HG02763 (cell line): ENCODE results near the gene DNAAF2.
"Not testable (repeated sequence)": the region's sequence is repeated elsewhere in the genome, so short reads cannot be mapped to it uniquely, and the experiment has no call there.

ENCODE experiments used
- ATAC-seq: cut with Tn5 transposase; IDR thresholded peaks from one replicate; pipeline ENCODE4 v1.9.1; 2021; ENCODE audit warnings: mild to moderate bottlenecking, moderate library complexity; ENCODE audit not compliant: unreplicated experiment

Gene DNAAF2

DNA sequence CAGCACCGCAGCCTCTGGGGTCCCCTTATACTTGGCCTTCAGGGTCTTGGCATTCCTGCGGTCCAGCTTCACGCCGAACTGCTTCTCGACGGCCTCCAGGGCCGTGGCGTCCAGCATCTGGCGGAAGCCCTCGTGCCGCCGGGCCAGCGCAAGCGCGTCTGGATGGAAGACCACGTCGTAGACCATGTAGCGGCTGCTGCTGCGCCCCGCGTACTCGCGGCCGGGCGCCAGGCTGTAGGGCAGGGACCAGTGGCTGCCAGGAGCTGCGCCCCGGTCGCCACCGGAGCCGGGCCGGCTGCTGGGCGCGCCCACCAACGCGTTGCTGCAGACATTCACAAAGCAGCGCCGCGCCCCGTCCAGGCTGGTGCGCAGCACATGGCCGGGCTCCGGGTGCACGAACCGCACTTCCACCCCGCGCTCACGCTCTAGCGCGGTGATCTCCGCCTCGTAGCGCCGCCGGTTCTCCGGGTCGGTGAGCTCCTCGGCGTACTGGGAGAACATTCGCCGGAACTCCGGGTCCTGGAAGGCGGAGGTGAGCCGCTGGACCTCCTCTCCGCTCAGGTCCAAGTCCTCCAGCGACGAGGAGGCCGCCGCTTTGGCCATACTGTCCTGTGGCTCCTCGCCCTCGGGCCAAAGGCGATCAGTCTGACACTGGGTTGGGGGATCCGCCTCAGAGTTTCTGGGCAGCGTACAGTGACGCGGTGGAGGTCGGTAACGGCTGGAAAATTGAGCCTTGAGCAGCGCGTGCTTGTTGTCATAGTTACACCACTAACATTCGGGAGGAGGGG is at the start of gene DNAAF2:
Gene DNAAF2, minus strand, starts transcription at position 698 of the 788 bp plus-strand sequence. Its CDS starts 95 bp downstream, at position 603.
- peak; percentile 22 for ATAC-seq

DNA sequence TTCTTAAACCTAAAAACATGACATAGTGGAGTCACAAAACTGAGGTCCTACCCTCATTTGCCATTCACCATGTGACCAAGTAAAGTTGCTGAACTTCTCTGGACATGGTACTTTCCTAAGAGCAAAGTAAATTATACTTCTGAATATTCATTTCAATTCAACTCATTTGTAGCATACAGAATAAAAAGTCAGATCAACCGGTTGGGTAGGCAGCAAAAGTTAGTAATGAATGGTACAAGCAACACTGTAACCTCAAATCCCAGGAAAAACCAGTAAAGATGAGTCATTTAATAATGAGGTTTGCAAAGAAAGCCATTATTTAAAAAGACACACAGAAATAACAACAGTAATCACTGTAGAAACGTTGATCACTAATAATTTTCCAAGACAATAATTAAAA is 44.2 kb upstream of the DNAAF2 start:
- ATAC-seq: no peak

DNA sequence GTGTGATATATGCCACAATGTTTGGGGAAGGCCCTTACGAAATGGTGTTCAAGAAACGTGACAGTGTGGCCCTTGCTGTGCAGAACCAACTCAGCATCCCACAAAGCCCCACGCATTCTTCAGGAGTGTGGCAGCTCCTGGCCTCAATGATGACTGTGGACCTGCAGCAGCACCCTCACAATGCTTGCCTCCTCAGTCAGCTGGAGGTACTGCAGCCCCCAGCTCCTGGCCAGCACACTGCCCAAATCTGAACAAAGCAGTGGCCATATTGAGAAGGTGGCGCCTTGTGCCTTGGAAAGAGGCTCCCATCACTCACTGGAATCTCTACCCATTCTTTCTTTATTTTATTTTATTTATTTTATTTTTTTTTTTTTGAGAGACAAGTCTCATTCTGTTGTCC is 42.6 kb upstream of the DNAAF2 start:
- no peak for ATAC-seq

DNA sequence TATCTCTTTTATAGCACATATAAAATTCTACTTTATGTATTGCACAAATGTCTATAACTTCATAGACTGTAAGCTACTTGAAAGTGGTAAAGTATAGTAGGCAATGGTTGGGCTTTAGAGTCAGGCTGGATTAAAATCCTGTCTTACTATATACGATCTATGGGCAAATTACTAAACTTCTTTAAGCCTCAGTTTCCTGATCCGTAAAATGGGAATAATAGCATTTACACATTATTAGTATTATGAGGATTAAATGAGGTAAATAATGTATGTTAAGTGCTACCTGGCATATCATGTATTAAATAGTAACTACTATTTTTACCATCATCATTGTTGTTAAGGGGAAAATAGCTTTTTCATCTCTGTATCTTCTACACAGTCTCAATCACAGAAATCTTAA is 38.5 kb upstream of the DNAAF2 start:
- no peak for ATAC-seq

- no peak for ATAC-seq
Observed at GRCh38 chr14:49670475-49670874, 35.4 kb upstream of the DNAAF2 start.

DNA sequence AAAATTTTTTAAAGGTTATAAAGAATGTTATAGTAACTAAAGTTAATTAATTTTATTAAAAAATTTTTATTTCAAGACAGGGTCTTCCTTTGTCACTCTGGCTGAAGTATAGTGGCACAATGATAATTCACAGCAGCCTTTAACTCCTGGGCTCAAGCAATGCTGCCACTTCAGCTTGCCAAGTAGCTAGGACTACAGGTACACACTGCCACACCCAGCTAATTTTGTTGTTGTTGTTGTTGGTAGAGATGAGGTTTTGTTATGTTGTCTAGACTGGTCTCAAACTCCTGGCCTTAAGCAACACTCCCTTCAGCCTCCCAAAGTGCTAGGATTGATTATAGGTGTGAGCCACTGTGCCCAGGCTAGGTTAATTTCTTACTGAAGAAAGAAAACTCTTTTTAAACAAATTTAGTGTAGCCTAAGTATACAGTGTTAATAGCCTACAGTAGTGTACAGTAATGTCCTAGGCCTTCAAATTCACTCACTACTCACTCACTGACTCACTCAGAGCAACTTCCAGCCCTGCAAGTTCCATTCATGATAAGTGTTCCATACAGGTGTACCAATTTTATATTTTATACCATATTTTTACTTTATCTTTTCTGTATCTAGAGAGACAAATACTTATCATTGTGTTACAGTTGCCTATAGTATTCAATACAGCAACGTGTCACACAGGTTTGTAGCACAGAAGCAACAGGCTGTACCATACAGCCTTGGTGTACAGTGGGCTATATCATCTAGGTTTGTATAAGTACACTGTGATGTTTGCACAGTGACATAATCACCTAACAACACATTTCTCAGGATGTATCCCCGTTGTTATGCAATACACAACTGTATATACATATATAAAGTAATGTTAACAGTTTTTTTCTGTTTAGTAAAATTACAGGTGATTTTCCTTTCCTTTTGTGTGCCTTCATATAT is 24.7 kb upstream of the DNAAF2 start:
- ATAC-seq: no peak

GRCh38 chr14:49657500-49657899 is 22.5 kb upstream of the DNAAF2 start:
- ATAC-seq: not testable (repeated sequence)

DNA sequence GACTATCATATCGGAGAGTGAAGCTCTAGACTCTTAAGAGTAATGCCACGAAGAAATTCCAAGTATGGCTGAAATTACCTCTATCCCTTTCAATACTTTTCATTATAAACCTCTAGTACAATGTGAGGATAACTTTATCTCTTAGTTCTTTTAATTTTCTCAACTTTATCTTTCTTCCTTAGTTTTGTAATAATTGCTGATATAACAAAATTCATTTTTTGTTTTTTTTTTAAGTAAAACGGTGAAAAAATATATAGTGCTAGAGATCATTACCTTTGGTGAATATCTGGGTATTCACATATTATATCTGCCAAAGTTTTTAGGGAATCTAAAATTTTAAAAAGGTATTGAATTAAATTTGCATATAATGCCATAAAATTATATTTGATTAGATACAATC is 19.5 kb upstream of the DNAAF2 start:
- no peak for ATAC-seq

- no peak for ATAC-seq
Observed at GRCh38 chr14:49653508-49653907, 18.5 kb upstream of the DNAAF2 start.

DNA sequence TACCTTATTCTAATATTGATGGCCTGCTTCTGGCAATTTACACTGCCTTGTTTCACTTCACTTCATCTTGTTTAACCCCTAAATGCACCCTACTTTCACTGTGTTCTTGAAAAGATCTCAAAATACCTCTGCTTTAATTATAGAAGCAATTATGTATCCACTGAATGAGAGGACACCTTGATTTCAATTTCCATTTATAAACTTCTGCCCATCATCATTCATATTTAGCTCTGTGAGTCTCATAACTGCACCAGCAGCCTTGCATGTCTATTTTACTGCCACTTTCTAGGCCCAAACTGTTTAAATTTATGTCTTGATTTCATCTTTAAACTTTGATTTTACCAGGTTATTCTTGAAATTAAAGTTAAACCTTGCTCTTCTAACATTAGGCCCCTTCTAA is 7.1 kb upstream of the DNAAF2 start:
- no peak for ATAC-seq

- ATAC-seq: no peak
Observed at GRCh38 chr14:49641697-49642129, 6.7 kb upstream of the DNAAF2 start.

GRCh38 chr14:49640540-49641417 is 5.7 kb upstream of the DNAAF2 start:
- no peak for ATAC-seq

GRCh38 chr14:49637534-49638078 is 2.6 kb upstream of the DNAAF2 start:
- no peak for ATAC-seq

DNA sequence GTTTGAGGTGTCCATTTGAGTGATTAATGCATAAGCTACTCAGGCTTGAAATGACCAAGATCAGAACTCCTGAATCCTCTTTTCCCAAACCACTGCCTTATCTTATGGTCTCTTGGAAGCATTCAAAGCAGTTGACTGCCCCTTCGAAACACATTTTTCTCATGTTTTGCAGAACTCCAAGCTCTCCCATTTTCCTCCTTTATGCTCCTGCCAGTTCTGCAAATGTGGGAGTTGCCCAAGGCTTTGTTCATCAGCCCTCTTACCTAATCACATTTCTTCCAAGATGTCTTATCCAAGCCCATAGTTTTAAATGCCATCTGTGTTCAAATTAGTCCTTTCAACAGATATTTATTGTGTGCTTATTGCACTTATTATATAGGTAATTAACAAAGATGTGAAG is 1.8 kb upstream of the DNAAF2 start:
- ATAC-seq: no peak

GRCh38 chr14:49633640-49634546 is 1.2 kb downstream of the DNAAF2 start:
- peak; percentile 71 for ATAC-seq

DNA sequence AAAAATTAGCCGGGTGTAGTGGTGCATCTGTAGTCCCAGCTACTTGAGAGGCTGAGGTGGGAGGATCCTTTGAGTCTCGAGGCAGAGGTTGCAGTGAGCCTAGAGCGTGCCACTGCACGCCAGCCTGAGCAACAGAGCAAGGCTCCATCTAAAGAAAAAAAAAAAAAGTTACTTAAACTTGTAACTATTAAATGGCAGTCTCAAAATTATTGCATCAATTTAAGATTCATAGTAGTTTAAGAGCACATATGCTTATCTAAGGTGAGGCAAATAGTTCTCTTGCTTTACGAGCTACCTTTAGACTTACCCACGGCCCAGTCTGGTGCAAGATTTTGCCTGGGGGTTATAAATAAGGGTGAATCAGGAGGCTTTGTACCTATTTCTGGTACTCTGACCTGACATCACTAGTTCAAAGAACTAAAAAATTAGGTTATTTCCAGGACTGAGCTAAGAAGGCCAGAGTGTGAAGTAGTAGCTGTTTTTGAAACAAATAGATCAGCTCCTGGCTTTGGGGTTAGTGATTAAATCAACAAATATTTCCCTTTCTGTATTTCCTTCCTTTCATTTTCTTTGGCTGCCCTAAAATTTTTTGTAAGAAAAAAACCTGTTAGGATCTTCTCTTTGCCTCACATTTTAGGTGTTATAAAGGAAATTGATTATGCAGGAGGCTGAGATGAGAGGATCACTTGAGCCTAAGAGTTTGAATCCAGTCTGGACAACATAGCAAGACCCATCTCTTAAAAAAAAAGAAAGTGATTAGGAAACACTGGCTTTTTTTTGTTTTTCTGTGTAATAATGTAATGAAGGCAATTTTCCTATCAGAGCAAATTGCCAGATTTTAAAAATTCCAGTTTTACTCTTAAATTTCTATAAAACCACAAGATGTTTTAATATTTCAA is 10.9 kb downstream of the DNAAF2 start:
- ATAC-seq: no peak

GRCh38 chr14:49623387-49623786 is 11.7 kb downstream of the DNAAF2 start:
- ATAC-seq: no peak

DNA sequence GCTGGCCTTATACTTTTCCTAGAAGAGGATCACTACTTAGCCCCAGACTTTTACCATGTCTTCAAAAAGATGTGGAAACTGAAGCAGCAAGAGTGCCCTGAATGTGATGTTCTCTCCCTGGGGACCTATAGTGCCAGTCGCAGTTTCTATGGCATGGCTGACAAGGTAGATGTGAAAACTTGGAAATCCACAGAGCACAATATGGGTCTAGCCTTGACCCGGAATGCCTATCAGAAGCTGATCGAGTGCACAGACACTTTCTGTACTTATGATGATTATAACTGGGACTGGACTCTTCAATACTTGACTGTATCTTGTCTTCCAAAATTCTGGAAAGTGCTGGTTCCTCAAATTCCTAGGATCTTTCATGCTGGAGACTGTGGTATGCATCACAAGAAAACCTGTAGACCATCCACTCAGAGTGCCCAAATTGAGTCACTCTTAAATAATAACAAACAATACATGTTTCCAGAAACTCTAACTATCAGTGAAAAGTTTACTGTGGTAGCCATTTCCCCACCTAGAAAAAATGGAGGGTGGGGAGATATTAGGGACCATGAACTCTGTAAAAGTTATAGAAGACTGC is 12.9 kb downstream of the DNAAF2 start:
- ATAC-seq: no peak
